HCT116 (cell line): Measurements from ENCODE around the gene FAM184A.

Experiments used
- EZH2 ChIP-seq: fragments of 200-600 bp; sonication (generic); IDR thresholded peaks from 2 replicates; pipeline ENCODE4 v1.6.1; 2017; ENCODE audit warnings: antibody characterized with exemption, mixed run types
- EZH2phosphoT487 ChIP-seq: fragments of 200-600 bp; IDR thresholded peaks from 2 replicates; pipeline ENCODE4 v1.6.1; 2018; ENCODE audit warnings: antibody characterized with exemption, borderline replicate concordance
- POLR2A ChIP-seq: IDR thresholded peaks from 2 replicates; pipeline ENCODE4 v1.7.0; 2011; ENCODE audit warnings: borderline replicate concordance; ENCODE audit not compliant: insufficient read depth, insufficient read length; ENCODE audit errors: extremely low read depth
- POLR2AphosphoS5 ChIP-seq: IDR thresholded peaks from 2 replicates; pipeline ENCODE4 v1.6.1; 2011; ENCODE audit warnings: mild to moderate bottlenecking, low read depth, low read length, moderate library complexity
- RAD21 ChIP-seq: IDR thresholded peaks from 2 replicates; pipeline ENCODE4 v1.6.1; 2012; ENCODE audit warnings: low read depth, mild to moderate bottlenecking
- SIN3A ChIP-seq: IDR thresholded peaks from 2 replicates; pipeline ENCODE4 v1.6.1; 2012; ENCODE audit warnings: low read depth
- SRF ChIP-seq: IDR thresholded peaks from 2 replicates; pipeline ENCODE4 v1.6.1; 2012; ENCODE audit warnings: low read depth
- TF ChIP-seq, protein P1 (sequence below), 3 experiments: fragments of 200-600 bp in 1 of 3; sonication (generic) in 1 of 3; IDR thresholded peaks in 2 of 3; conservative IDR thresholded peaks in 1 of 3; 2 replicates each; pipeline ENCODE4 v1.5.1; 2012 to 2017; ENCODE audit warnings: low read depth in 2 of 3, low read length in 2 of 3, antibody characterized with exemption in 1 of 3, borderline replicate concordance in 1 of 3, control low read depth in 1 of 3, mild to moderate bottlenecking in 1 of 3, mixed read lengths in 1 of 3, mixed run types in 1 of 3, moderate library complexity in 1 of 3; ENCODE audit not compliant: insufficient read depth in 1 of 3
- TF ChIP-seq, protein P2 (sequence below): IDR thresholded peaks from 2 replicates; pipeline ENCODE4 v1.6.1; 2011; ENCODE audit warnings: mild to moderate bottlenecking, low read length, moderate library complexity; ENCODE audit not compliant: insufficient replicate concordance; ENCODE audit errors: extremely low read depth

GRCh38 chr6:118996289-118996820 lies 82.1 kb downstream of the FAM184A start:
- TF ChIP-seq, protein P1, sequence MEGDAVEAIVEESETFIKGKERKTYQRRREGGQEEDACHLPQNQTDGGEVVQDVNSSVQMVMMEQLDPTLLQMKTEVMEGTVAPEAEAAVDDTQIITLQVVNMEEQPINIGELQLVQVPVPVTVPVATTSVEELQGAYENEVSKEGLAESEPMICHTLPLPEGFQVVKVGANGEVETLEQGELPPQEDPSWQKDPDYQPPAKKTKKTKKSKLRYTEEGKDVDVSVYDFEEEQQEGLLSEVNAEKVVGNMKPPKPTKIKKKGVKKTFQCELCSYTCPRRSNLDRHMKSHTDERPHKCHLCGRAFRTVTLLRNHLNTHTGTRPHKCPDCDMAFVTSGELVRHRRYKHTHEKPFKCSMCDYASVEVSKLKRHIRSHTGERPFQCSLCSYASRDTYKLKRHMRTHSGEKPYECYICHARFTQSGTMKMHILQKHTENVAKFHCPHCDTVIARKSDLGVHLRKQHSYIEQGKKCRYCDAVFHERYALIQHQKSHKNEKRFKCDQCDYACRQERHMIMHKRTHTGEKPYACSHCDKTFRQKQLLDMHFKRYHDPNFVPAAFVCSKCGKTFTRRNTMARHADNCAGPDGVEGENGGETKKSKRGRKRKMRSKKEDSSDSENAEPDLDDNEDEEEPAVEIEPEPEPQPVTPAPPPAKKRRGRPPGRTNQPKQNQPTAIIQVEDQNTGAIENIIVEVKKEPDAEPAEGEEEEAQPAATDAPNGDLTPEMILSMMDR (IDR thresholded peaks at IDR 0.05 in 2 of 3, conservative IDR thresholded peaks at IDR 0.05 in 1 of 3; ENCODE audit: borderline replicate concordance in 1 of 3, insufficient read depth in 1 of 3, low read depth in 2 of 3, low read length in 2 of 3): no peak
- TF ChIP-seq POLR2AphosphoS5: no peak
- TF ChIP-seq RAD21: no peak
- TF ChIP-seq, protein P2, sequence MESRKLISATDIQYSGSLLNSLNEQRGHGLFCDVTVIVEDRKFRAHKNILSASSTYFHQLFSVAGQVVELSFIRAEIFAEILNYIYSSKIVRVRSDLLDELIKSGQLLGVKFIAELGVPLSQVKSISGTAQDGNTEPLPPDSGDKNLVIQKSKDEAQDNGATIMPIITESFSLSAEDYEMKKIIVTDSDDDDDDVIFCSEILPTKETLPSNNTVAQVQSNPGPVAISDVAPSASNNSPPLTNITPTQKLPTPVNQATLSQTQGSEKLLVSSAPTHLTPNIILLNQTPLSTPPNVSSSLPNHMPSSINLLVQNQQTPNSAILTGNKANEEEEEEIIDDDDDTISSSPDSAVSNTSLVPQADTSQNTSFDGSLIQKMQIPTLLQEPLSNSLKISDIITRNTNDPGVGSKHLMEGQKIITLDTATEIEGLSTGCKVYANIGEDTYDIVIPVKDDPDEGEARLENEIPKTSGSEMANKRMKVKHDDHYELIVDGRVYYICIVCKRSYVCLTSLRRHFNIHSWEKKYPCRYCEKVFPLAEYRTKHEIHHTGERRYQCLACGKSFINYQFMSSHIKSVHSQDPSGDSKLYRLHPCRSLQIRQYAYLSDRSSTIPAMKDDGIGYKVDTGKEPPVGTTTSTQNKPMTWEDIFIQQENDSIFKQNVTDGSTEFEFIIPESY: no peak
- no peak for TF ChIP-seq POLR2A
- no peak for TF ChIP-seq SRF
- TF ChIP-seq EZH2: no peak
- no peak for TF ChIP-seq EZH2phosphoT487
- no peak for TF ChIP-seq SIN3A
